HG03095 (cell line): ENCODE results near the gene GBA2.

Experiments used
- ATAC-seq: cut with Tn5 transposase; IDR thresholded peaks from one replicate; pipeline ENCODE4 v1.9.1; 2021; ENCODE audit warnings: moderate library complexity; ENCODE audit not compliant: unreplicated experiment

GBA2 gene

DNA sequence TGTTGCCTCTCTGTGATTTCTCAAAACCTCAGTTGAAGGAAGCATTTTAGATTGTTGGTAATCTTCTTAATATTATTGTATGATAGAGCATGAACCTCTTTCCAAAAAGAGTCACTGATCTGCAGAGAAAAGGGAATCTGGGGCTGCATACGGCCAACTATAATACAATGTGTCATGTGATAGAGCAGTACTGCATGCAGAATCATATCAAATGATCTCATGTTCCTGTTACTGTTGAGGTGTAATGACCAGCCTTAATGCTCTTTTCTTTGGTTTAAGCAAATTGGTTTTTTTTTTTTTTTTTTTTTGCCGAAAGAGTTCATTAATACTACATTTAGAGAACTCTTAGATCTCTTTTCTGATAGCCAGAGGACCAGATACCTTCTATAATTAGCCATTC, 18.0 kb upstream of the GBA2 start:
- ATAC-seq = no peak

DNA sequence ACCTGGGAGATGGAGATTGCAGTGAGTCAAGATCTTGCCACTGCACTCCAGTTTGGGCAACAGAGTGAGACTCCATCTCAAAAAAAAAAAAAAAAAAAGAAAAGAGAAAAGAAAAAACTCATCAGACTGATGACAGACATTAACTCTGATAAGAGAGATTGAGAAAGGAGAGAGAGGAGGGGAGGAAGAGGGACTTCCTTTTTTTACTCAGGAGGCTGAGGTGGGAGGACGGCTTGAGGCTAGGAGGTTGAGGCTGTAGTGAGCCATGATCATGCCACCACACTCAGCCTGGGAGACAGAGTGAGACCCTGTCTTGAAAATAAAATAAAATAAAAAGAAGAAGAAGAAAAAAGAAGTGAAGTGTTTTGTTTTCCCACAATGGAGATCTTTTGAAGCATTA, 14.8 kb upstream of the GBA2 start:
- ATAC-seq = no peak

DNA sequence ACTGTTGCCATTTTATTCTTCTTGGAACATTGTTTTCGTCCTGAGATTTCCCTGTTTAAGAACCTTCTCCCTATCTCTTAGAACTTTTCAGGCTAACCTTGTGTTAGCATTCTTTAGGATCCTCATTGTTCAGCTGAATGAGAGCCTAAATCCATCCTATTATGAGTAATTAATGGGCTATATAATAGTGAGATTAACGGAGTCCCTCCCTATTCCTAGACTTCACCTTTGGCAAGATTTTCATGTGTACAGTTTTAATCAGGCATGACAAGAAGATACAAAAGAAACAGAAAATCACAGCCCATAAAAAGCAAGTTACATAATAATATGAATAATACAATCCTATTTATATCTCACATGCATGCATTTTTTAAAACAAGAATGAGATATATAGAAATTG, 14.2 kb upstream of the GBA2 start:
- ATAC-seq = no peak

DNA sequence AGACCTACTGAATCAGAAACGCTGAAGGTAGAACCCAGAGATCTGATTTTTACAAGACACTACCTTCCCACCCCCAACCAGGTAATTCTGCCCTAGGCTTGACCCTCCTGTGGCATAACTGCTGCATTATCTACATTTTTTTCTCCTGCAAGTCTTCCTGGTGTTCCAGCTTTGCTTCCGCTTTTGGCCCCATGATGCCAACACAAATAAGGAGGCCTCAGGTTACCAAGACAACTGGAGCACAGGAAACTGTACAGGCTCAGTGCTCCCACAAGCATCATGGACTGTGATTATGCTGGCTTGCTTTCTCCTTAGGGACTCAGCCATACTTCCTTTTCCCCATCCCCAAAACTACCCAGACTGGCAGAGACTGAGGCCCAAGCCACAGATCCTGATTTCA, 11.6 kb upstream of the GBA2 start:
- no peak for ATAC-seq

DNA sequence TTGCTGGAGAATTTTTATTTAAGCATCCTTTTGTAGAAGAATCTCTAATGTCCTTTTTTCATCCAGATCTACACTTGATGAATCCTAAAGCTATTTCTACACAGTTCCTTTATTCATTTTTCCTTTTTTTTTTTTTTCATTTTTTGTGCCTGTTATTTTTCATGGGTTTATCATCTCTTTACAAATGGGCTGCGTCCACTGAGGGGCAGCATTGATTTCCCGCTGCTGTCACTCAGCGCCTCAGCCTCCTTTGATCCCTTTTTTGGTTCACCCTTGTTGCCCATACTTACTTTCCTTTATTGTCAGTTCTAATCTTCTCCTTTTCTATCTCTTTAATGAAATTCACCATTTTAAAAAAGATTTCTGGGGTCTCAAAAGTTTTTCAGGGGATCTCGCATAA, 10.8 kb upstream of the GBA2 start:
- ATAC-seq = no peak

DNA sequence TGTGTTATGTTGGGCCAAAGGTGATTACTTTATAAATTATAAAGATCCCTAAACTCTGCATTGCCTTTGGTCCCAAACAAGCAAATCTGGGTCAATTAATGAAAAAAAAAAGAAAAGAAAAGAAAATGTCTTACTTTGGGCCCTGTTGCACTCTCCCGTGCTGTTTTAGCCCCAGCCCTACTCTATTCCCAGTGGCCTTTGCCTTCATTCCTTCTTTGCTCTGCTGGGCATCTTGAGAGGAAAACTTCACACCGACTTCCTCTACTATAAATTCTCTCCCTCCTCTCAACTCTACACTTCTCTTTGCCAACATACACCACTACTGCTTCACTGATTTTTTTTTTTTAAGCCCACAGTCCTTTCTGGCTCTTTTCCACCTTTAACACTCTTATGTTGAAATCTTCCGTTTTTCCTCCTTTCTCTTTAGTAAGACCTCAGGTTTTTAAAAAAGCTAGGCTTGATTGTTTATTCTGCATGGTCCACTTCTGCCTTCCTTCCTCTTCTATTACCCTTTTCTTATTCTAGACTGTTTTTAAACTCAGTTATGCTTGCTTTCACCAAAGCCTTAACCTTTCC, 9.5 kb upstream of the GBA2 start:
- ATAC-seq = no peak

DNA sequence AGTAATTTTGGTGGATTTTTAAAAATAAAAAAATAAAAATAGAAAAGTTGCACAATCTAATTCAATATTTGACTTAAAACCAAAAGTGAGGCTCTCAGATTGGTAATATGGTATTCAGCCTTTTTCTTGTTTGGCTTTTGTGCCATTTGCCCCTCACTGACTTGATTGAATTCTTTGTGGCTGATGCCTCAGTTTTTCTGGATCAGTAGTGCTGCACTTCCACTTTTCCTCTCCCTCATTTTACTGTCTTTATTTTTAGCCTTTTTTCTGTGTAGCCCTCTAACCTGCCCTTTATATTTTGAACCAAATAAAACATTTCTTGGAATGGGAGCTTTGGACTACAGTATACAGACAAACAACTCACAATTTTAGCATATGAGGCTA, 8.9 kb upstream of the GBA2 start:
- ATAC-seq = no peak

DNA sequence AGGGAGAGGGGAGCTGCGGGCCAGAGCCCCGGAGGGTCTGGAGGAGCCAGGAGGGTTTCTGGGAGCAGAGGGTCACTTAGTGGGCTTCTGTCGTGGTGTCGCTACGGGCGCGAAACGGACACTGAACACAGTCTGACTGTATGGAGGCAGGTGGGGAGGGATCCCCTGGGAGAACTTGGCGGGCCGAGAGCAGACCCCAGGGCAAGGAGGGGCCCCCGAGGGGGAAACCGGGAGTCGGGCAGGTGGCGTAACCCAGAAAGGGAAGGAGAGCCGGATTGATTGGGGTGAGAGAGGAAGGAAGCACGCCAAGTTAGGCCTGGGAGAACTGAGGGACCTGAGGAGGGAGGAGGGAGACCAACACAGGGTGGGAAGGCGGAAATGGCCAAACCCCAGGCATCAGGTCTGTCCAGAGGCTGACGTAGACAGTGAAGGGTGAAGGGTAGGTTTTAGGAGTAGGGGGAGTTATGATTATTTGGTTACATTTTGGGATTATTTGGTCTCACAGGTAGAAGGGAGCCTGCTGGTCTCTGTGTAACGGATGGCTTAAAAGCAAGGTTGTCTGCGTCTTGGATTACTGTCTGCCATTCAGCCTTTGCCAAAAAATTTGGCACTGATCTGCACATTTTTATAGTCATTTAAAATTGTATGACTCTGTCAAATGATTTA, 8.3 kb upstream of the GBA2 start:
- ATAC-seq = peak; percentile 42

DNA sequence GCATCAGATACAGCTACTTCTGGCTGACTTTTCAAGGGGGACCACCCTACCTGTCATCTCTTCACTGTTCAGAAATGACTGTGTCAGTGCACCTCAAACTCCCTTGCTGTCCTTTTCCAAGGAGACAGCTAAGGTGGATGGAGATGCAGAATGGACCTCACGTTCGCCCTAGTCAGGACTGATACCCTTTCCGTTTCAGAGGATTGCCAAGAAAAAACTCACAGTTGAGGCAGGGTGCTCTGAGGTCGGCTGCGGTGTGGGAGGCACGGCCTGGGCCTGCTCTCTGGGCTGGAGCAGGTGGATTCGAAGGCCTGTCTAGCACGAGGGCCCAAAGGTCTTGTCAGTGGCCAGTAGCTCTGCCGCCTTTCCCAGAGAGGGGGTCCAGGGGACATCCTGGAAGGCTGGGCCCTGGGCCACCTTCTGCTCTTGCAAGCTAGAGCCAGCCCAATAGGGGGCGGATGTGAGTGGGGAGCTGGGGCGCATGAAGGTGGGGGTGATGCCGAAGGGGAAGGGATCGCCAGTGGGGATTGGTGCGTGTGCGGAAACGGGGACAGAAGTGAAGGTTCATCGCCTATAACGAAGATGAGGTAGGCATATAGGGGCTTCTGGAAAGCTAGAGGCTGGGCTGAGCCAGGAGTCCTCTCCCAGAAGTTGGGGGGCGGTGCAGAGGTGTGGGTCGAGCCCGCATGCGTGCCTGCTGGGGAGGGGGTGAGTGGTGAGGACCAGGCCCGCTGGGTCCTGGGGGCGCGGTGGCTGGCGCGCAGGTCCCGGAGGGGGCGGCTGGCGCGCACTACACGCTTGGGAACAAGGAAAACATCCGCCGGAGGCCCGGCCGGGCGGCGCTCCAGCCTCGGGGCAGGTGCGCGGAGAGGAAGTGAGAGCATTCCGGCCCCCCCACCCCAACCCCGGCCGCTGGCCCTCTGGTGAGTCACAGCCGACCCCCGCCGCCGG, 7.5 kb upstream of the GBA2 start:
- ATAC-seq = peak; percentile 52

DNA sequence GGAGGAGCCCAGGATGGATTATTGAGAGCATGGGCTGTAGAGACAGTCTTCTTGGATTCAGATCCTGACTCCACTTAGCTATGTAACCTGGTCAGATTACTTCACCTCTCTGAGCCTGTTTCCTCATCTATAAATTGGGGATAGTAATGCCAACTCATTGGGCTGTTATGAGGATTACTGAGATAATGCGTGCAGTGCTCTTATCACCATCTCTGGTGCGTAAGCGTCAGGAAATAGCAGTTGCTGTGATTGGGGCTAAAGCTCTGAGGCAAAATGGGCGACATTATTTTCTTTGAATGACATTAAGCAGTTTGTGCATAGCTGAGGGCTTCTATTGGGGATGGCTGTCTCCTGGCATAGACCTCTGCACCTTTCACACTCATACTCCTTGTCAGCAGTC, 6.0 kb upstream of the GBA2 start:
- no peak for ATAC-seq

DNA sequence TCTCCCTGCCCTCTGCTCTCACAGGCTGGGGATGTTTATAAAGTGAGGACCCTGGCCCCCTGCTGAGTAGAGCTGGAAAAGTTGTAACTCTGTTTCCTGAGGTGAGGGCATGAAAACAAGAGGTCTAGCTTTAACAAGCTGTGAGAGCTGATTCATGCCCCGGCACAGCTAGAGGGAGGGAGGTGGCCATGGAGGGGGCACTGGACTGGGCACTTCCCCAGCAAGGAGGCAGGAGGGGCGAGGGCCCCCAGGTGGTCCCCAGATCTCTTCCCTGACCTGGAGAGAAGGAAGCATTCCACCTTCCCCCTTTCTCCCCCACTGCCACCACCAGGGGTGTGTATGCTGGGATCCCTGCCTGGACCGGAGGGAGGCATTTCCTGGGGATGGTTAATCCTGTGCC, 5.2 kb upstream of the GBA2 start, which contains the start of gene MSMP:
Gene MSMP (minus strand): TSS at position 13 of the 400 bp plus-strand sequence. CDS start 147 bp downstream, outside the sequence.
- no peak for ATAC-seq

DNA sequence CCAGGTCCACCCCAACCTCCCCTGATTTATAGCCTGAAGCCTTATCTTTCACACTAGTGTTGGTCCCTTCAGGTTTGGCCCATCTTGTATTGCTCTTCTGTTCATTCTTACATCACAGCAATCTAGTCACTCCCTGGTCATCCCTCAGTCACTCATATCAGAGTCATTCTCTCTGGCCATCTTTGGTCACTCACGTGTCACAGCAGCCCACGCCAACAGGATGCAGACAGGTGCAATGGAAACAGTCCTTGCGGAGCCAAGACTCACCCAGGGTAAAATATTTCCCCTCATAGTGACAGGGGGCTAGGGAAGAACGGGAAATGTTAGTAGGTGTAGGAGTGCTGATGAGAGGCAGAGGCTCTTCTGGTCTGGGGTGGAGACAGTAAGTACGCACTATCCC, 4.4 kb upstream of the GBA2 start:
- no peak for ATAC-seq

DNA sequence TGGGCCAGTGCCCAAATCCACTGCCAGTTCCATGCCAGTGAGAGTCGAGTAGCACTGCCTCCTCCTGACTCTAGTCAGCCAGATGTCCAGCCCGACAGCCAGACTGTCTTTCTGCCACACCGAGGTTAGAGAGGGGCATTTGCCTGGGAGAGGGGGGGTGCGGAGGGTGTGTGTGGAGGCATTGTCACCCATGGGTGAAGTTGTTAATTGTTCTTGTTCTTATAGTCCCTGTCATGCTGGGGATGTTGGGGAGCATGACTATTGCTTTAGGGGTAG, 1.2 kb upstream of the GBA2 start:
- no peak for ATAC-seq

DNA sequence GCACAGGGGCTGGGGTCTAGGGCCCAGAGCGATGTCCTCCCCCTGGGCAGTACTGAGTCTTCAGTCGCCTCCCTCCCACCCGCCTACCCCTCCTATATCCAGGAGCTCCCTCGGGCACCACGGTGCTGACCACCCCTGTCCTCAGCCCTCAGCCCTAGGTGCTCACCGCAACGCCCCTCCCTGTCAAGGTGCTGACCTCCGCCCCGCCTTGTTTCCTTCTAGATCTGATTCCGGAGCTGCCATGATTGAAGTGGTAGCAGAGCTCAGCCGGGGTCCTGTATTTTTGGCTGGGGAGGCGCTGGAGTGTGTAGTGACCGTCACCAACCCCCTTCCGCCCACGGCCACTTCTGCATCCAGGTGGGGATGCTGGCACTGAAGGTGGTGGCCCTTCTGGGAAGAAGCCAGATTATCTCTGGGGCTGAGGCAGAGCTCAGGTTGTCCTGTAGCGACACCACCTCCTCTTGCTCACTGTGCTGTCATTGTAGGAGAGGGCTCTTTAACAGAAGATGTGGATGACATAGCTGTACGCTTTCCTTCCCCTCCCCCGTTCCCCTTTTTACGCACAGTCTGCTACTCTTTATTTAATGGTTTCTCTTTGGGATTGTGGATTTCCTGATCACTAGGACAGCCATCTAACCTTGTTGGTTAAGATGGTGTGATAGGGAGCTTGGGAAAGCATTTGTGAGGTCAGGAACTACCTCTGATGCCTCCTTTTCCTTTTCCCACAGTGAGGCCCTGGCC, 657 bp upstream of the GBA2 start:
- ATAC-seq = peak; percentile 31

DNA sequence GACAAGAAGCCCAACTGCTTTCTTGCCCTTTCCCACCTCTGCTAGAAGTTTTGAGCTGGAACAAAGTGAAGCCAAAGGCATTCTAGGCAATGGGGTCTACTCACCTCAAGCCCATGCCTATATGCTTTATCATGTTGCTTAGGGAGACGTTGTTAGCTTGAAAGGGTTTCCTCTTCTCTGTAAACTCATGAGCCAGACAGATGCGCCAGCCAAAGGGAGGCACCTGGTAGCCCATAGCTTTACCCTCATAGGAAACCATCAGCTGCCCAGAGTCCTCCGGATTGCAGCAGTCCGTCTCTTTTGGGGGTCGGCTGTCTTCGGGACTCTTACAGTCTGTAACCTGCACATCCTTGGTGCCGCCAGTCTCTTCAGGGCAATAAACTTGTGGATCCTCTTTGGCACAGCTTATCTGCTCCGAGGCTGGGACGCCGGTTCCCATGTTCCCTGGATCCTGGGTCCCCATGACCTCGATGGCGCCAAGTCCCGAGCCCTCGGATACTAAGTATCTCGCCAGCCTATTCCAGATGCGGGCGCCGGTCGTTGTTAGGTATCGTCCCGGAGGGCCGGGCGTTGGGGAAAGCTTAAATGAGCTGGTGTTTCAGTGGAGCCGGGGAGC, 678 bp downstream of the GBA2 start:
- ATAC-seq = no peak

DNA sequence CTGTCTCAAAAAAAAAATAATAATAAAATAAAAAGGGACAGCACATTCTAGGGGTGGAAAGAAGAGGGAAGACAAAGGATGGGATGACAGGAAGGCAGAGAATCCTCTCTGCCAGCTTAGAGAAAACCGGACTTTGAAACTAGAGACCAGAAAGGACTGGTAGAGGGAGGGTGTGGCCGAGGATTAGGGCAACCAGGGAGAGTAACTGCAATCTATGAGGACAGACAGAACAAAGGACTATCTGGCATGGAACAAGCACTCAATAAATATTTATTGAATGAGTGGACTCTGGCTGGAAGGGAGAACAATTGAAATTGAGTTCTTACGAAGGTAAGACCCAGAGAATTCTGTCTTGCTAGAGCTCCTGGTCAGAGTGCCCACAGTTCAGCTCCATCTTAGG, 2.4 kb downstream of the GBA2 start:
- ATAC-seq = no peak

DNA sequence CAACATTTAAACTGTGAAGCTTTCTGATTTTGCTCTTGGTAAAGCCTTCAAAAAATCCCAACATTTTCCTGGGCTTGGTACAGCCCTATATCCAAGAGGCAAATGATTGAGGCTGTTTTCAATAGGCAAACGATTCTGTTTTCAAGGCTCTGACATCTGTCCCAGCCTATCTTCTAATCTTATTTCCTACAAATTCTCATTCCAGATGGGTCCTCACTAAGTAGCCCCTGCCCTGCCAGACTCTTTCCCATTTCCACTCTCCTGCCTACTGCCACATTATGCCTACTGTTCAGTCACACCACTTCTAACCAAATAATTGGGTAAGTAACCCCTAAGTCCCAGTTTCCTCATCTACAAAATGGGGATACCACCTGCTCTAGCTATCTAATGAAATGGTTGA, 3.5 kb downstream of the GBA2 start:
- no peak for ATAC-seq

DNA sequence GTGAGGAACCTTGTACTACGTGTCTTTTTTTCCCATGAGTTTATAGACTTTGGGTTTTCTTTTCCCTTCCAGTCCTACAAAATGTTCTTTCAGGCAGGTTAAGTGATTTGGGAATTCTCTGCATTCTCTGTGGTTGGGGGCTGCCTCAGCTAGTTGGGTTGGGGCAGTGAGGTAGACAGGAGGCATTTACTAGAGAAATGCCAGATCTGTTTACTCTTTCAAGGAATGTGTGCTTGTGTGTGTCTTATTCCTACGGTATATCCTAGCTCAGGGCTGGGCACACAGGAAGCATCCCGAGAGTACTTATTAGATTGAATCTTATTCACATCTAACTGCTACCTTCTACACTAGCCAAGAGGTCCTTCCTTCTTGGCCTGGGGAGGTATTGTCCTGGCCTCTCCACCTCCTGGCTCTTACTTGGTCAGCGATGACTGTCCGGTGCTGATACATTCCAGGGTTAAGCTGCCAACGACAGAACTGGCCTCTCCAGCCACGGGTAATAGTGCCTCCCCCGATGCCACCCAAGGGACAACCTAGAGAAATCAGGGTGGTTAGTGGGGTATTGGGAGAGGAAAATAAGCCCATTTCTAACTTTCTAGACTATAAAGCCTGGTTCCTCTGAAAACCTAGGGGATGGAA, 5.0 kb downstream of the GBA2 start:
- ATAC-seq = no peak

DNA sequence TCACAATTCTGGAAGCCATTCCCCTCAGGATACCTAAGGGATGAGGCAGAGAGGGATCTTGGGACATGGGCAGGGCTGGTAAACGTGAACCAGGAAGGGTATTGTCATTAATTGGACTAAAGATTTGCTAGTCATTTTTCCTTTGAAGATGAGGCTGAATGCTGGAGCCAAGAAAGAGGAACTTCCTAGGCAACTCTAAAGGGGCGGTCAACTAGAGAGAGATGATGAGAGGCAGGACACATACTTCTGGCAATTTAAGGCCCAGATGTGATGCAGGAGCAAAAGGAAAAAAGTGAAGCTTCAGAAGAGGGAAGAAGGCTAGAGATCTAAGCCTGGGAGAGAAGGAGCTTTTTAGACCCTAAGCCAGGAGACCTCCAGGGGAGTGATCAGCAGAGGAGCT, 5.6 kb downstream of the GBA2 start:
- ATAC-seq = no peak

DNA sequence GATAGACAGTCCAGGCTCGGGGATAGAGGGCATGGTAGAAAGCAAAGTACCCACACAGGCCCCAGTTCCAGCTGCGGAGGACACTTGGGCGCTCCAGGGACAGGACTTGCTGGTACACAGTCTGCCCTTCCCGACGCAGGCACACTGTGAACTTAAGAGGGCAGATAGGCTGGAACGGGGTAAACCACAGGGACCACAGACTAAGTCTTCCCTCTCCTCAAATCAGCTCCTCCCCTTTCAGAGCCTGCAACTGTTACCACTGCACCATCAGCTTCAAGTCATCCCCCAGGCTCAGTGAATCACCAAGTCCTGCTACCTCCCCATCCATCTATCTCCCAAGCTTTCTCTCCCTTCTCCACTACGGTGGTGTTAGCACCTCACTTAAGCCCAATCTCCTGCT, 7.3 kb downstream of the GBA2 start:
- ATAC-seq = no peak

DNA sequence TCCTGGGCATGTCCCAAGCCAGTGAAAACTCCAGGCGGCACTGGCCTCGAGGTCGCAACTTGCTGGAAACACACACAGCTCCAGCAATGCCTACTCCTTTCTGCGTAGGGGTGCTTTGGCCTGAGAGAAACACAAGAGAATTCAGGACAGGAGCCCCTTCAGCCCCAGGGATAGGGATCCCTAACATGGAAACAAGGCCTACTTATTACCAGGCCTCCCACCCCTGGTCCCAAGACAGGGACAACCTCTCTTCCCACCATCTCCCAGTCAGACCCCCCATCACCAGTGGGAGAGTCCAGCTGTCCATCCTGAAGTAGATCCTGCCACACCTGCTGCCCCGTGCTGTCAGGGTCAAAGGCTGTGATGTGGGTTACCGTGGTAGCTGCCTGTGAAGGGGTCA, 8.8 kb downstream of the GBA2 start:
- ATAC-seq = no peak
